OCI-LY1 (cell line): ENCODE measurements around the gene NLK.

ENCODE experiments used
- H2AFZ ChIP-seq: fragments of 200-600 bp; sonication (generic), shearing (Covaris generic); 2 replicates; pipeline ENCODE4 v1.6.0; 2014; ENCODE audit warnings: antibody characterized with exemption, mild to moderate bottlenecking, low read length
- H3F3A ChIP-seq: fragments of 200-600 bp; sonication (generic), shearing (Covaris generic); 2 replicates; pipeline ENCODE4 v1.6.0; 2014; ENCODE audit warnings: mild to moderate bottlenecking, antibody characterized with exemption, low read length, moderate library complexity; ENCODE audit not compliant: insufficient read depth
- H3K27ac ChIP-seq: fragments of 200-600 bp; sonication (generic); 2 replicates; pipeline ENCODE4 v1.5.1; 2014; ENCODE audit warnings: low read length, mixed run types, mild to moderate bottlenecking, low read depth; ENCODE audit not compliant: poor library complexity, severe bottlenecking
- H3K27me3 ChIP-seq: fragments of 200-600 bp; sonication (generic); 2 replicates; pipeline ENCODE4 v1.6.0; 2014; ENCODE audit warnings: antibody characterized with exemption, mild to moderate bottlenecking, low read length, moderate library complexity; ENCODE audit not compliant: insufficient read depth
- H3K36me3 ChIP-seq: fragments of 200-600 bp; sonication (generic); 2 replicates; pipeline ENCODE4 v1.6.1; 2014; ENCODE audit warnings: mild to moderate bottlenecking, antibody characterized with exemption, low read length, moderate library complexity, mixed read lengths; ENCODE audit not compliant: insufficient read depth
- H3K4me1 ChIP-seq: fragments of 200-600 bp; sonication (generic); 2 replicates; pipeline ENCODE4 v1.5.1; 2014; ENCODE audit warnings: mild to moderate bottlenecking, low read length, moderate library complexity; ENCODE audit not compliant: insufficient read depth, severe bottlenecking
- H3K4me2 ChIP-seq: fragments of 200-600 bp; sonication (generic), shearing (Covaris generic); 2 replicates; pipeline ENCODE4 v1.6.1; 2014; ENCODE audit warnings: low read length
- H3K4me3 ChIP-seq: fragments of 200-600 bp; sonication (generic); 2 replicates; pipeline ENCODE4 v1.5.1; 2014; ENCODE audit warnings: low read length, low read depth, mild to moderate bottlenecking, mixed read lengths; ENCODE audit not compliant: poor library complexity, severe bottlenecking
- H3K79me2 ChIP-seq: fragments of 200-600 bp; shearing (Covaris generic); 2 replicates; pipeline ENCODE4 v1.6.1; 2016; ENCODE audit warnings: mixed run types, low read length, mixed read lengths; ENCODE audit not compliant: insufficient read depth
- H3K9ac ChIP-seq: fragments of 200-600 bp; sonication (generic), shearing (Covaris generic); 2 replicates; pipeline ENCODE4 v1.6.1; 2014; ENCODE audit warnings: mild to moderate bottlenecking, low read length, mixed read lengths
- H3K9me2 ChIP-seq: fragments of 200-600 bp; sonication (generic), shearing (Covaris generic); 2 replicates; pipeline ENCODE4 v1.6.1; 2014; ENCODE audit warnings: low read depth, mild to moderate bottlenecking, low read length, mixed read lengths
- H3K9me3 ChIP-seq: fragments of 200-600 bp; shearing (Covaris generic); 2 replicates; pipeline ENCODE4 v1.6.1; 2014; ENCODE audit warnings: low read length, mixed read lengths
- H4K20me1 ChIP-seq: fragments of 200-600 bp; sonication (generic), shearing (Covaris generic); 2 replicates; pipeline ENCODE4 v1.6.0; 2016; ENCODE audit warnings: mild to moderate bottlenecking, low read length; ENCODE audit not compliant: insufficient read depth
- CTCF ChIP-seq: fragments of 200-600 bp; sonication (generic), shearing (Covaris generic); IDR thresholded peaks from 2 replicates; pipeline ENCODE4 v1.5.1; 2017; ENCODE audit warnings: mild to moderate bottlenecking, antibody characterized with exemption, low read length, moderate library complexity, mixed read lengths
- EZH2 ChIP-seq: fragments of 200-600 bp; sonication (generic), shearing (Covaris generic); IDR thresholded peaks from 2 replicates; pipeline ENCODE4 v1.8.0; 2017; ENCODE audit warnings: borderline replicate concordance, mixed run types, mild to moderate bottlenecking, antibody characterized with exemption, low read length, moderate library complexity, mixed read lengths

The NLK gene

DNA sequence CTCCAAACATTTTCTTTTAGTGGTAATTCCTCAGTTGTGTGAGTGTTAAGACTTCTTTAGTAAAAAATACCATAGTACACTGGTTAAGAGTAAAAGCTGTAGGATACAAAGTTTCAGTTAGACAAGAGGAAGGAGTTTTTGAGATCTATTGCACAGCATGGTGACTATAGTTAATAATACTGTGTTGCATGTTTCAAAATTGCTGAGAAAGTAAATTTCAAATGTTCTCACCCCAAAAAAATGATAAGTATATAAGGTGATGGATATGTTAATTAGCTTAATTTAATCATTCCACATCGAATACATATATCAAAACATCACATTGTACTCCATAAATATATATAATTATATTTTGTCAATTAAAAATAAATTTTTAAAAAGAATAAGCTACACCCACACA lies 22.0 kb upstream of the NLK start:
- H3K4me3 ChIP-seq, result no peak overlapping the region
- no peak overlapping the region for H3K27ac ChIP-seq
- H3K4me2 ChIP-seq, result no peak overlapping the region
- TF ChIP-seq EZH2, result no peak
- no peak overlapping the region for H2AFZ ChIP-seq
- H3K36me3 ChIP-seq, result no peaks in the 10 kb centered on the region
- H3F3A ChIP-seq, result no peaks in the 10 kb centered on the region
- no peaks in the 10 kb centered on the region for H3K9me3 ChIP-seq
- no peaks in the 10 kb centered on the region for H3K4me1 ChIP-seq
- no peak overlapping the region for H3K9ac ChIP-seq
- H3K9me2 ChIP-seq, result no peaks in the 10 kb centered on the region
- H3K27me3 ChIP-seq, result no peaks in the 10 kb centered on the region
- H4K20me1 ChIP-seq, result no peaks in the 10 kb centered on the region
- H3K79me2 ChIP-seq, result no peaks in the 10 kb centered on the region

- no peaks in the 10 kb centered on the region for H3F3A ChIP-seq
- no peaks in the 10 kb centered on the region for H3K9me2 ChIP-seq
- H3K4me2 ChIP-seq, result no peak overlapping the region
- no peaks in the 10 kb centered on the region for H4K20me1 ChIP-seq
- H3K27ac ChIP-seq, result no peak overlapping the region
- no peak overlapping the region for H2AFZ ChIP-seq
- no peaks in the 10 kb centered on the region for H3K4me1 ChIP-seq
- no peaks in the 10 kb centered on the region; the same call in 1 of the 2 replicates for H3K27me3 ChIP-seq
- H3K36me3 ChIP-seq, result no peaks in the 10 kb centered on the region
- no peak overlapping the region for H3K9ac ChIP-seq
- no peaks in the 10 kb centered on the region for H3K9me3 ChIP-seq
- H3K4me3 ChIP-seq, result no peak overlapping the region
- H3K79me2 ChIP-seq, result no peaks in the 10 kb centered on the region
- no peak for TF ChIP-seq CTCF
- no peak for TF ChIP-seq EZH2
Observed at GRCh38 chr17:28029044-28029443, 13.4 kb upstream of the NLK start.

DNA sequence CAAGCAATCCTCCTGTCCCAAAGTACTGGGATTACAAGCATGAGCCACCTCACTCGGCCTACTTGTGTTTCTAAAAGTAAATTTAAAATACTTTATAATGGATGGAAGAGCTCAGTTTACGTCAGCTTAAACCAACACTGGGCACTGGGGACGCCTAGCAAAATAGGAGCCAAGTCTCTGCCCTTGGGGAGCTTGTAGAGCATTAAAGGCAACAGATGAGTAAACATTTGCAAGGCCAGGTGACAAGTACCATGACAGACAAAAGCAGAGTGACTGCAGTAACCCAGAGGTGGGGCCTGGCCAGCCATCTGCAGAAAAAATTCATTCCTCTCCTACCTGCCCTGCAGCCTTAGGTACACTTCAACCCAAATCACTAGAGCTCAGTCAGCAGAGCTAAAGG lies 12.1 kb upstream of the NLK start:
- H3K4me1 ChIP-seq, result no peaks in the 10 kb centered on the region

More for the DNA sequence above, 12.1 kb upstream of the NLK start:
- H3K9me2 ChIP-seq, result no peaks in the 10 kb centered on the region
- H2AFZ ChIP-seq, result no peak overlapping the region
- H3K4me3 ChIP-seq, result no peak overlapping the region
- no peak overlapping the region for H3K27ac ChIP-seq
- H3F3A ChIP-seq, result no peaks in the 10 kb centered on the region
- H3K36me3 ChIP-seq, result no peaks in the 10 kb centered on the region
- H3K9ac ChIP-seq, result no peak overlapping the region
- H3K79me2 ChIP-seq, result no peaks in the 10 kb centered on the region
- TF ChIP-seq EZH2, result no peak
- TF ChIP-seq CTCF, result no peak
- H3K27me3 ChIP-seq, result no peaks in the 10 kb centered on the region; the same call in 1 of the 2 replicates
- no peaks in the 10 kb centered on the region for H3K9me3 ChIP-seq
- H3K4me2 ChIP-seq, result no peak overlapping the region
- no peaks in the 10 kb centered on the region for H4K20me1 ChIP-seq
